Epidermal melanocyte (primary cell): ENCODE results near the gene GSTT2.
"Not testable (repeated sequence)": the region's sequence is repeated elsewhere in the genome, so short reads cannot be mapped to it uniquely, and the experiment has no call there.

ENCODE experiments used
- DNase-seq: peaks from one replicate; pipeline ENCODE4 v3.0.0; 2011; ENCODE audit warnings: low spot score; ENCODE audit not compliant: insufficient read length

GSTT2 gene

GRCh38 chr22:23979557-23980240 lies at the start of gene GSTT2:
Gene GSTT2, plus strand, starts transcription at chr22:23980134.
- not testable (repeated sequence) for DNase-seq

- no peak for DNase-seq
Observed at GRCh38 chr22:23938328-23939016, 41.5 kb upstream of the GSTT2 start.

GRCh38 chr22:23939017-23939357 lies 40.9 kb upstream of the GSTT2 start:
- DNase-seq, result no peak

GRCh38 chr22:23940166-23940565 lies 39.8 kb upstream of the GSTT2 start:
- DNase-seq, result not testable (repeated sequence)

GRCh38 chr22:23947391-23947790 lies 32.5 kb upstream of the GSTT2 start:
- not testable (repeated sequence) for DNase-seq

GRCh38 chr22:23949764-23950163 lies 30.2 kb upstream of the GSTT2 start:
- DNase-seq, result not testable (repeated sequence)

- not testable (repeated sequence) for DNase-seq
Observed at GRCh38 chr22:23951383-23951782, 28.6 kb upstream of the GSTT2 start.

- DNase-seq, result not testable (repeated sequence)
Observed at GRCh38 chr22:23952794-23953405, 27.0 kb upstream of the GSTT2 start.

- DNase-seq, result not testable (repeated sequence)
Observed at GRCh38 chr22:23953485-23953884, 26.4 kb upstream of the GSTT2 start.

- not testable (repeated sequence) for DNase-seq
Observed at GRCh38 chr22:23954193-23954990, 25.5 kb upstream of the GSTT2 start.

GRCh38 chr22:23954991-23955305 lies 25.0 kb upstream of the GSTT2 start:
- not testable (repeated sequence) for DNase-seq

GRCh38 chr22:23955886-23956285 lies 24.0 kb upstream of the GSTT2 start:
- DNase-seq, result not testable (repeated sequence)

GRCh38 chr22:23956301-23956900 lies 23.5 kb upstream of the GSTT2 start:
- not testable (repeated sequence) for DNase-seq

- DNase-seq, result not testable (repeated sequence)
Observed at GRCh38 chr22:23961084-23961771, 18.7 kb upstream of the GSTT2 start, which contains the start of gene GSTT2B. Gene GSTT2B, minus strand, starts transcription at chr22:23961195. Its CDS starts 64 bp downstream, at chr22:23961131.

- not testable (repeated sequence) for DNase-seq
Observed at GRCh38 chr22:23966094-23966493, 13.8 kb upstream of the GSTT2 start.

GRCh38 chr22:23966568-23966967 lies 13.4 kb upstream of the GSTT2 start, which contains the start of gene DDTL:
Gene DDTL, plus strand, starts transcription at chr22:23966888. Its CDS starts 27 bp downstream, at chr22:23966915.
- not testable (repeated sequence) for DNase-seq

- DNase-seq, result no peak
Observed at GRCh38 chr22:23969071-23969470, 10.9 kb upstream of the GSTT2 start.

- DNase-seq, result no peak
Observed at GRCh38 chr22:23970201-23970641, 9.7 kb upstream of the GSTT2 start.

GRCh38 chr22:23970816-23971486 lies 9.0 kb upstream of the GSTT2 start:
- no peak for DNase-seq

GRCh38 chr22:23971927-23972326 lies 8.0 kb upstream of the GSTT2 start:
- DNase-seq, result not testable (repeated sequence)
